ENCODE data around the gene PNPLA7.

- TF ChIP-seq POLR2A (IDR thresholded peaks at IDR 0.05) (no peak), CTCF (IDR thresholded peaks at IDR 0.05) (no peak)
These were observed 47.9 kb downstream of the PNPLA7 start for GRCh38 chr9:137502008-137502911.
